T1000 (cell line): ENCODE measurements around the gene B4GALT3.

Experiments
- DNase-seq: peaks from one replicate; lab custom pipeline; 2025; ENCODE audit warnings: mixed read lengths; lab: John Stamatoyannopoulos, UW

Gene B4GALT3

GRCh38 chr1:161162806-161163205 lies 14.5 kb downstream of the B4GALT3 start:
- no peak for DNase-seq

- DNase-seq: no peak
These were observed 15.3 kb downstream of the B4GALT3 start for GRCh38 chr1:161162052-161162451.

- DNase-seq: no peak
These were observed 15.7 kb downstream of the B4GALT3 start for GRCh38 chr1:161161652-161162051.

GRCh38 chr1:161160671-161161145 lies 16.6 kb downstream of the B4GALT3 start:
- DNase-seq: no peak

- no peak for DNase-seq
These were observed 17.4 kb downstream of the B4GALT3 start for GRCh38 chr1:161159913-161160243.

GRCh38 chr1:161159087-161159912 lies 18.0 kb downstream of the B4GALT3 start, which contains the start of gene USP21:
Gene USP21 (plus strand): TSS chr1:161159500. CDS start chr1:161160641, 1,141 bp downstream.
- DNase-seq: peak; percentile 80

- no peak for DNase-seq
These were observed 18.8 kb downstream of the B4GALT3 start for GRCh38 chr1:161158316-161159010.

GRCh38 chr1:161157867-161158266 lies 19.4 kb downstream of the B4GALT3 start:
- no peak for DNase-seq

- peak; percentile 66 for DNase-seq
These were observed 23.5 kb downstream of the B4GALT3 start, which contains the start of gene UFC1 for GRCh38 chr1:161153682-161154337. Gene UFC1 (plus strand): TSS chr1:161153978. CDS start chr1:161153998, 20 bp downstream.

- no peak for DNase-seq
These were observed 24.1 kb downstream of the B4GALT3 start for GRCh38 chr1:161153176-161153575.

GRCh38 chr1:161145832-161146231 lies 31.5 kb downstream of the B4GALT3 start:
- DNase-seq: no peak

- DNase-seq: no peak
These were observed 36.4 kb downstream of the B4GALT3 start for GRCh38 chr1:161140755-161141400.

GRCh38 chr1:161139766-161140165 lies 37.5 kb downstream of the B4GALT3 start:
- DNase-seq: no peak

- no peak for DNase-seq
These were observed 38.9 kb downstream of the B4GALT3 start for GRCh38 chr1:161138431-161138830.

- no peak for DNase-seq
These were observed 39.4 kb downstream of the B4GALT3 start for GRCh38 chr1:161137881-161138280.

- DNase-seq: no peak
These were observed 44.0 kb downstream of the B4GALT3 start for GRCh38 chr1:161133220-161133740.

GRCh38 chr1:161132410-161133219 lies 44.7 kb downstream of the B4GALT3 start, which contains the start of gene DEDD:
Gene DEDD (minus strand): TSS chr1:161132667. CDS start chr1:161124462, 8,205 bp downstream.
- peak; percentile 87 for DNase-seq

GRCh38 chr1:161131523-161132409 lies 45.5 kb downstream of the B4GALT3 start:
- no peak for DNase-seq

- DNase-seq: no peak
These were observed 47.0 kb downstream of the B4GALT3 start for GRCh38 chr1:161130266-161130665.
